HFFc6 (cell line): ENCODE measurements around the gene CCR9. TPM values are rescaled to one million over a fixed set of nuclear protein-coding genes. Genes with fewer than 3 reads are reported as not detected.
"Not testable (repeated sequence)": the region's sequence is repeated elsewhere in the genome, so short reads cannot be mapped to it uniquely, and the experiment has no call there.

Experiments
- DNase-seq: peaks from one replicate; pipeline ENCODE4 v3.0.0-alpha.2; 2018
- H3K27ac Mint-ChIP-seq: 2 replicates; pipeline ENCODE4 v1.8.0; 2020; ENCODE audit warnings: mild to moderate bottlenecking, mixed read lengths
- H3K27me3 Mint-ChIP-seq: 2 replicates; pipeline ENCODE4 v1.8.0; 2021; ENCODE audit warnings: mild to moderate bottlenecking, moderate library complexity, mixed read lengths; ENCODE audit not compliant: insufficient read depth
- H3K36me3 Mint-ChIP-seq: 2 replicates; pipeline ENCODE4 v1.8.0; 2021; ENCODE audit warnings: low read depth, mixed read lengths
- H3K4me1 Mint-ChIP-seq: 2 replicates; pipeline ENCODE4 v1.8.0; 2020; ENCODE audit warnings: low read depth, mixed read lengths
- H3K4me3 Mint-ChIP-seq: 2 replicates; pipeline ENCODE4 v1.8.0; 2020; ENCODE audit warnings: mild to moderate bottlenecking, moderate library complexity, mixed read lengths
- H3K9me3 Mint-ChIP-seq: 2 replicates; pipeline ENCODE4 v1.8.0; 2020; ENCODE audit warnings: mild to moderate bottlenecking, mixed read lengths
- total RNA-seq, 6 experiments: library from RNA; stranded (reverse); fragmentation: NEBNext Ultra II Directional; extraction: Animal tissue kit (Norgen Biotek cat#: 25700); gene quantifications; 2 replicates in 1 of 6; 3 replicates in 5 of 6; pipeline ENCODE4 v1.2.3, GENCODE V29; 2021
- TF ChIP-seq, protein P1 (sequence below): fragments of 200-600 bp; sonication (generic); IDR thresholded peaks from 2 replicates; pipeline ENCODE4 v1.5.0; 2021; ENCODE audit warnings: antibody characterized with exemption, mild to moderate bottlenecking

CCR9 gene
- total RNA-seq, 6 experiments from 2014 or later = not detected

DNA sequence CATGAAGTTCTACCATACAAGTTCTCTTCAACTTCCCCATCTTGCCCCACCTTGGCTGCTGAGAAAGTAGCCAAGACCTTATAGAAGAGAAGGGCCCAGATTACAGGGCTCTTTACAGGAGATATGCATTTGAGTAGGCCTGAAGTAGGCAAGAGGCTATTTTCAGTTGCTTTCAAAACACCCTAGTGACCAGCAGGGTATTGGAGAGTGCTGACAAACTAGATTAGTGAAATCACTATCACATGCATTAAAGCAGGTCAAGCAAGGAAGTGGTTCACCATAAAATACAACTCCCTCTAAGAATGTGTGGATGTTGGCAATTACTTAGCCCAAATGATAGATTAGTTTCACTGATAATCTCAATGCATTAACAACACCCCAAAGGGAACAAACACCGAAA lies 41.7 kb upstream of the CCR9 start:
- DNase-seq = no peak
- Mint-ChIP-seq H3K4me3 (no peak overlapping the region), H3K36me3 (no peaks in the 10 kb centered on the region), H3K4me1 (peaks cover 14% of the 10 kb centered on the region), H3K27ac (no peak overlapping the region), H3K9me3 (no peaks in the 10 kb centered on the region), H3K27me3 (peaks cover 30% of the 10 kb centered on the region)
- TF ChIP-seq, protein P1, sequence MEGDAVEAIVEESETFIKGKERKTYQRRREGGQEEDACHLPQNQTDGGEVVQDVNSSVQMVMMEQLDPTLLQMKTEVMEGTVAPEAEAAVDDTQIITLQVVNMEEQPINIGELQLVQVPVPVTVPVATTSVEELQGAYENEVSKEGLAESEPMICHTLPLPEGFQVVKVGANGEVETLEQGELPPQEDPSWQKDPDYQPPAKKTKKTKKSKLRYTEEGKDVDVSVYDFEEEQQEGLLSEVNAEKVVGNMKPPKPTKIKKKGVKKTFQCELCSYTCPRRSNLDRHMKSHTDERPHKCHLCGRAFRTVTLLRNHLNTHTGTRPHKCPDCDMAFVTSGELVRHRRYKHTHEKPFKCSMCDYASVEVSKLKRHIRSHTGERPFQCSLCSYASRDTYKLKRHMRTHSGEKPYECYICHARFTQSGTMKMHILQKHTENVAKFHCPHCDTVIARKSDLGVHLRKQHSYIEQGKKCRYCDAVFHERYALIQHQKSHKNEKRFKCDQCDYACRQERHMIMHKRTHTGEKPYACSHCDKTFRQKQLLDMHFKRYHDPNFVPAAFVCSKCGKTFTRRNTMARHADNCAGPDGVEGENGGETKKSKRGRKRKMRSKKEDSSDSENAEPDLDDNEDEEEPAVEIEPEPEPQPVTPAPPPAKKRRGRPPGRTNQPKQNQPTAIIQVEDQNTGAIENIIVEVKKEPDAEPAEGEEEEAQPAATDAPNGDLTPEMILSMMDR = no peak

GRCh38 chr3:45848392-45848791 lies 38.0 kb upstream of the CCR9 start:
- no peaks in the 10 kb centered on the region for H3K36me3 Mint-ChIP-seq
- H3K9me3 Mint-ChIP-seq = no peaks in the 10 kb centered on the region
- peaks cover 48% of the 10 kb centered on the region for H3K27me3 Mint-ChIP-seq
- no peak overlapping the region for H3K27ac Mint-ChIP-seq
- no peak overlapping the region for H3K4me3 Mint-ChIP-seq
- no peak for DNase-seq
- TF ChIP-seq, protein P1 = no peak
- H3K4me1 Mint-ChIP-seq = no peaks in the 10 kb centered on the region

DNA sequence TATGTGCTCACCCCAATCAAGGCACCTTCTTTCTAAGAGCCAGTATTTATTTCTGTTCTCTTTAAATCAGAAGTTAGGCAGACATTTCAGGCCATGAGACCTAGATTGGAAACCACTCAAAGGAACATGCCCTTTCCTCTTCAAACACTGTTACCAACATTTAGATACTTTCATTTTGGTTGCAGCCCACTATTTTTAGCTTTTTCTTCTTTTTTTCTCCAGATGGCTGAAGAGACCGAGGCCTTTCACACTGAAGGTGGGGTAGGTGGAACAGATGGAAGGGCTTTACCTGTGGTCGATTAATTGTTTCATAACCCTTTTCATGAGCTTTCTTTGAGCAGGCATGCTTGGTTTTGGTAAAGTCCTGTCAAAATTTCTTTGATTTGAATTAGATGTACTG lies 33.5 kb upstream of the CCR9 start:
- no peak overlapping the region for H3K4me3 Mint-ChIP-seq
- H3K36me3 Mint-ChIP-seq = no peaks in the 10 kb centered on the region; the same call in 1 of the 2 replicates
- H3K27me3 Mint-ChIP-seq = peaks cover 48% of the 10 kb centered on the region
- H3K27ac Mint-ChIP-seq = no peak overlapping the region
- no peak for DNase-seq
- H3K4me1 Mint-ChIP-seq = no peaks in the 10 kb centered on the region
- TF ChIP-seq, protein P1 = no peak
- peaks cover 12% of the 10 kb centered on the region; the same call in 1 of the 2 replicates for H3K9me3 Mint-ChIP-seq

DNA sequence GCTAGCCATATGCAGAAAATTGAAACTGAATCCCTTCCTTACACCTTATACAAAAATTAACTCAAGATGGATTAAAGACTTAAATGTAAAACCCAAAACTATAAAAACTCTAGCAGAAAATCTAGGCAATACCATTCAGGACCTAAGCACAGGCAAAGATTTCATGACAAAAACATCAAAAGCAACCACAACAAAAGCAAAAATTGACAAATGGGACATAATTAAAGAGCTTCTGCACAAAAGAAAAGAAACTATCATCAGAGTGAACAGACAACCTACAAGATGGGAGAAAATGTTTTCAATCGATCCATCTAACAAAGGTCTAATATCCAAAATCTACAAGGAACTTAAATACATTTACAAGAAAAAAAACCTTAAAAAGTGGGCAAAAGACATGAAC lies 30.0 kb upstream of the CCR9 start:
- H3K4me3 Mint-ChIP-seq, H3K4me1 Mint-ChIP-seq, H3K27ac Mint-ChIP-seq, H3K36me3 Mint-ChIP-seq, DNase-seq: not testable (repeated sequence)
- Mint-ChIP-seq H3K9me3 (peaks cover 12% of the 10 kb centered on the region; the same call in 1 of the 2 replicates), H3K27me3 (peaks cover 43% of the 10 kb centered on the region)

DNA sequence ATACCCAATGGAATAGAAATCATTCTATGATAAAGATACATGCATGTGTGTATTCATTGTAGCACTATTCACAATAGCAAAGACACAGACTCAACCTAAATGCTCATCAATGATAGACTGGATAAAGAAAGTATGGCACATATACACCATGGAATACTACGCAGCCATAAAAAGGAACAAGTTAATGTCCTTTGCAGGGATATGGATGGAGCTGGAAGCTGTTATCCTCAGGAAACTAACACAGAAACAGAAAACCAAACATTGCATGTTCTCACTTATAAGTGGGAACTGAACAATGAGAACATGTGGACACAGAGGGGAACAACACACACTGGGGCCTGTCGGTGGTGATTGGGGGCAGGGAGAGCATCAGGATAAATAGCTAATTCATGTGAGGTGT lies 29.3 kb upstream of the CCR9 start:
- H3K27ac Mint-ChIP-seq, H3K36me3 Mint-ChIP-seq, DNase-seq, H3K4me1 Mint-ChIP-seq, H3K4me3 Mint-ChIP-seq: not testable (repeated sequence)
- Mint-ChIP-seq H3K27me3 (peaks cover 38% of the 10 kb centered on the region), H3K9me3 (peaks cover 12% of the 10 kb centered on the region; the same call in 1 of the 2 replicates)

DNA sequence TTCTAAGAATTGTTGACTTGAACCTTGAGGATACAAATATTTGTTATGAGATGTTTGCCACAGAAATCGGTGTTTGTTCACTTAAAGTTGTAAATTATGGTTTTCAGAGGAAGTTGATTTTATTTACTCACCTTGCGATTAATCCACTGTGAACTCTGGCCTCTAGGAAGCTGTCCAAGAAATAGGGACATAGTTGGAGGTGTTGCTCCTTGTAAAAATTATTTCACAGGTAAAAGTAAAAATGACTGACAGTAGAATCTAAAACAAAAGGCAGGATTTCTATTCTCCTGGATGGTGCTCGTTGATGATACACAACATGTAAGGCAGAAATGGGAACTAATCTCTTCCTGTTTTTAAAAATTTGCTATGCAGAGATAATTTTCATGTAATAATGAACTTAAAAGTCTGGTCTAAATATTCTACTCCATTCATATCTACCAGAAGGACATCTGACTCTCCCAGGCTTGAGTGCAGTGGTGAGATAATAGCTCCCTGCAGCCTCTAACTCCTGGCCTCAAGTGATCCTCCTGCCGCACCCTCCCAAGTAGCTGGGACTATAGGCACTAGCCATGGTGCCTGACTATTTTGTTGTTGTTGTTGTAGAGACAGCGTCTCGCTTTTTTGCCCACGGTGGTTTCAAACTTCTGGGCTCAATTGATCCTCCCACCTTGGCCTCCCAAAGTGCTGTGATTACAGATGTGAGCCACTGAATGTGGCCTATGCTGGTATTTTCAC lies 27.4 kb upstream of the CCR9 start:
- Mint-ChIP-seq H3K27ac (no peak overlapping the region), H3K4me1 (no peaks in the 10 kb centered on the region), H3K9me3 (peaks cover 21% of the 10 kb centered on the region), H3K36me3 (peaks cover 8% of the 10 kb centered on the region), H3K27me3 (peaks cover 40% of the 10 kb centered on the region), H3K4me3 (no peak overlapping the region)
- DNase-seq = no peak
- TF ChIP-seq, protein P1 = no peak
